Activated naive CD4-positive, alpha-beta T cell treated with anti-CD3 and anti-CD28 coated beads, Interleukin-2, amount 10 ng/mL, durations not matched to agents 7 days and 5 days (primary cell): ENCODE results near the gene PBX1.

Experiments used
- CTCF ChIA-PET: fragments of 350-600 bp; sonication (Branson Sonifier 250); formaldehyde crosslinking; loops from one replicate; lab custom pipeline; 2021; ENCODE audit warnings: antibody characterized with exemption; lab: Charles Lee
- DNase-seq: peaks from one replicate; pipeline ENCODE4 v3.0.0-alpha.2; 2020
- H3K27ac Mint-ChIP-seq: one replicate; pipeline ENCODE4 v1.8.0; 2021; ENCODE audit warnings: mild to moderate bottlenecking, moderate library complexity, mixed read lengths
- H3K27me3 Mint-ChIP-seq: one replicate; pipeline ENCODE4 v1.8.0; 2021; ENCODE audit warnings: mild to moderate bottlenecking, mixed read lengths
- H3K36me3 Mint-ChIP-seq: one replicate; pipeline ENCODE4 v1.8.0; 2021; ENCODE audit warnings: mixed read lengths
- H3K4me1 Mint-ChIP-seq: one replicate; pipeline ENCODE4 v1.8.0; 2021; ENCODE audit warnings: mixed read lengths
- H3K4me3 Mint-ChIP-seq: one replicate; pipeline ENCODE4 v1.8.0; 2021; ENCODE audit warnings: mild to moderate bottlenecking, moderate library complexity, mixed read lengths
- H3K9me3 Mint-ChIP-seq: one replicate; pipeline ENCODE4 v1.8.0; 2021; ENCODE audit warnings: mixed read lengths

PBX1 gene

GRCh38 chr1:164794356-164794755 is 235.4 kb downstream of the PBX1 start:
- DNase-seq, result no peak
- Mint-ChIP-seq H3K27me3 (no peaks in the 10 kb centered on the region), H3K4me1 (no peaks in the 10 kb centered on the region), H3K36me3 (no peaks in the 10 kb centered on the region), H3K27ac (no peak overlapping the region), H3K4me3 (no peak overlapping the region), H3K9me3 (no peaks in the 10 kb centered on the region)
- CTCF ChIA-PET, result no interaction called here

GRCh38 chr1:164796916-164797315 is 237.9 kb downstream of the PBX1 start:
- H3K27ac Mint-ChIP-seq, result no peak overlapping the region
- H3K4me1 Mint-ChIP-seq, result no peaks in the 10 kb centered on the region
- no peaks in the 10 kb centered on the region for H3K27me3 Mint-ChIP-seq
- CTCF ChIA-PET, result interaction anchor here (1.9 kb wide), 1 partner anchor 10 kb away, joined by 9 read pairs; no protein-coding TSS in a partner anchor
- H3K36me3 Mint-ChIP-seq, result no peaks in the 10 kb centered on the region
- H3K9me3 Mint-ChIP-seq, result no peaks in the 10 kb centered on the region
- H3K4me3 Mint-ChIP-seq, result no peak overlapping the region
- DNase-seq, result no peak

- H3K27me3 Mint-ChIP-seq, result no peaks in the 10 kb centered on the region
These were observed 242.3 kb downstream of the PBX1 start for GRCh38 chr1:164801246-164801731.

GRCh38 chr1:164801791-164802502 is 243.0 kb downstream of the PBX1 start:
- CTCF ChIA-PET, result interaction anchor here (0.6 kb wide), 1 partner anchor 415 kb away, joined by 3 read pairs; no protein-coding TSS in a partner anchor

More at GRCh38 chr1:164801246-164801731, 242.3 kb downstream of the PBX1 start:
- Mint-ChIP-seq H3K27ac (no peak overlapping the region), H3K4me3 (no peak overlapping the region), H3K4me1 (no peaks in the 10 kb centered on the region), H3K9me3 (no peaks in the 10 kb centered on the region), H3K36me3 (no peaks in the 10 kb centered on the region)
- DNase-seq, result no peak
- CTCF ChIA-PET, result no interaction called here

GRCh38 chr1:164802529-164803282 is 243.7 kb downstream of the PBX1 start:
- no peaks in the 10 kb centered on the region for H3K4me1 Mint-ChIP-seq

More at GRCh38 chr1:164801791-164802502, 243.0 kb downstream of the PBX1 start:
- no peaks in the 10 kb centered on the region for H3K9me3 Mint-ChIP-seq
- no peaks in the 10 kb centered on the region for H3K36me3 Mint-ChIP-seq
- no peak for DNase-seq
- H3K27ac Mint-ChIP-seq, result no peak overlapping the region
- H3K4me3 Mint-ChIP-seq, result no peak overlapping the region
- H3K4me1 Mint-ChIP-seq, result no peaks in the 10 kb centered on the region
- H3K27me3 Mint-ChIP-seq, result no peaks in the 10 kb centered on the region

GRCh38 chr1:164803366-164803765 is 244.4 kb downstream of the PBX1 start:
- CTCF ChIA-PET, result no interaction called here
- Mint-ChIP-seq H3K4me1 (no peaks in the 10 kb centered on the region), H3K27me3 (no peaks in the 10 kb centered on the region), H3K27ac (no peak overlapping the region), H3K36me3 (no peaks in the 10 kb centered on the region), H3K4me3 (no peak overlapping the region), H3K9me3 (no peaks in the 10 kb centered on the region)
- DNase-seq, result no peak

More at GRCh38 chr1:164802529-164803282, 243.7 kb downstream of the PBX1 start:
- H3K9me3 Mint-ChIP-seq, result no peaks in the 10 kb centered on the region
- no peak for DNase-seq
- CTCF ChIA-PET, result interaction anchor here (0.6 kb wide), 1 partner anchor 414 kb away, joined by 3 read pairs; no protein-coding TSS in a partner anchor
- no peaks in the 10 kb centered on the region for H3K27me3 Mint-ChIP-seq
- no peak overlapping the region for H3K4me3 Mint-ChIP-seq
- no peak overlapping the region for H3K27ac Mint-ChIP-seq
- no peaks in the 10 kb centered on the region for H3K36me3 Mint-ChIP-seq

- DNase-seq, result no peak
- no peaks in the 10 kb centered on the region for H3K36me3 Mint-ChIP-seq
- no peaks in the 10 kb centered on the region for H3K27me3 Mint-ChIP-seq
- H3K4me1 Mint-ChIP-seq, result no peaks in the 10 kb centered on the region
- no peak overlapping the region for H3K4me3 Mint-ChIP-seq
- no peaks in the 10 kb centered on the region for H3K9me3 Mint-ChIP-seq
- no peak overlapping the region for H3K27ac Mint-ChIP-seq
- CTCF ChIA-PET, result no interaction called here
These were observed 245.4 kb downstream of the PBX1 start for GRCh38 chr1:164804366-164804765.

GRCh38 chr1:164805399-164805798 is 246.4 kb downstream of the PBX1 start:
- Mint-ChIP-seq H3K36me3 (no peaks in the 10 kb centered on the region), H3K4me3 (no peak overlapping the region), H3K9me3 (no peaks in the 10 kb centered on the region), H3K27me3 (no peaks in the 10 kb centered on the region), H3K27ac (no peak overlapping the region), H3K4me1 (no peaks in the 10 kb centered on the region)
- no peak for DNase-seq
- CTCF ChIA-PET, result no interaction called here

- Mint-ChIP-seq H3K27ac (no peak overlapping the region), H3K4me1 (no peaks in the 10 kb centered on the region), H3K9me3 (no peaks in the 10 kb centered on the region), H3K27me3 (no peaks in the 10 kb centered on the region), H3K4me3 (no peak overlapping the region), H3K36me3 (no peaks in the 10 kb centered on the region)
- no peak for DNase-seq
- CTCF ChIA-PET, result no interaction called here
These were observed 247.5 kb downstream of the PBX1 start for GRCh38 chr1:164806531-164806930.

- Mint-ChIP-seq H3K9me3 (no peaks in the 10 kb centered on the region), H3K4me1 (no peaks in the 10 kb centered on the region), H3K36me3 (no peaks in the 10 kb centered on the region), H3K4me3 (no peak overlapping the region), H3K27me3 (no peaks in the 10 kb centered on the region), H3K27ac (no peak overlapping the region)
- CTCF ChIA-PET, result no interaction called here
- no peak for DNase-seq
These were observed 254.8 kb downstream of the PBX1 start for GRCh38 chr1:164813776-164814175.

GRCh38 chr1:164821648-164822047 is 262.7 kb downstream of the PBX1 start:
- H3K9me3 Mint-ChIP-seq, result no peaks in the 10 kb centered on the region
- H3K4me3 Mint-ChIP-seq, result no peak overlapping the region
- no peaks in the 10 kb centered on the region for H3K27me3 Mint-ChIP-seq
- no peaks in the 10 kb centered on the region for H3K4me1 Mint-ChIP-seq
- CTCF ChIA-PET, result no interaction called here
- no peak overlapping the region for H3K27ac Mint-ChIP-seq
- DNase-seq, result no peak
- H3K36me3 Mint-ChIP-seq, result no peaks in the 10 kb centered on the region

GRCh38 chr1:164823486-164824279 is 264.7 kb downstream of the PBX1 start:
- CTCF ChIA-PET, result no interaction called here
- no peaks in the 10 kb centered on the region for H3K27me3 Mint-ChIP-seq
- H3K9me3 Mint-ChIP-seq, result no peaks in the 10 kb centered on the region
- H3K4me1 Mint-ChIP-seq, result no peaks in the 10 kb centered on the region
- H3K27ac Mint-ChIP-seq, result no peak overlapping the region
- H3K4me3 Mint-ChIP-seq, result no peak overlapping the region
- DNase-seq, result no peak
- no peaks in the 10 kb centered on the region for H3K36me3 Mint-ChIP-seq

- CTCF ChIA-PET, result no interaction called here
- no peaks in the 10 kb centered on the region for H3K36me3 Mint-ChIP-seq
- no peak overlapping the region for H3K4me3 Mint-ChIP-seq
- H3K27ac Mint-ChIP-seq, result no peak overlapping the region
- H3K4me1 Mint-ChIP-seq, result no peaks in the 10 kb centered on the region
- no peak for DNase-seq
- H3K27me3 Mint-ChIP-seq, result no peaks in the 10 kb centered on the region
- H3K9me3 Mint-ChIP-seq, result no peaks in the 10 kb centered on the region
These were observed 265.6 kb downstream of the PBX1 start for GRCh38 chr1:164824542-164824941.

- Mint-ChIP-seq H3K27ac (no peak overlapping the region), H3K4me3 (no peak overlapping the region), H3K27me3 (no peaks in the 10 kb centered on the region), H3K4me1 (no peaks in the 10 kb centered on the region), H3K9me3 (no peaks in the 10 kb centered on the region), H3K36me3 (no peaks in the 10 kb centered on the region)
- CTCF ChIA-PET, result no interaction called here
- no peak for DNase-seq
These were observed 271.6 kb downstream of the PBX1 start for GRCh38 chr1:164830628-164831027.
